Measurements from ENCODE around the gene FBXL3. TPM values are rescaled to one million over a fixed set of nuclear protein-coding genes. Genes with fewer than 3 reads are reported as not detected.

FBXL3 gene
- total and polyA plus RNA-seq, 2 of the 13 experiments (the other 11 are each of a cell fraction or from before 2014, with no cell fraction given) = 11.5 to 18.5 TPM

DNA sequence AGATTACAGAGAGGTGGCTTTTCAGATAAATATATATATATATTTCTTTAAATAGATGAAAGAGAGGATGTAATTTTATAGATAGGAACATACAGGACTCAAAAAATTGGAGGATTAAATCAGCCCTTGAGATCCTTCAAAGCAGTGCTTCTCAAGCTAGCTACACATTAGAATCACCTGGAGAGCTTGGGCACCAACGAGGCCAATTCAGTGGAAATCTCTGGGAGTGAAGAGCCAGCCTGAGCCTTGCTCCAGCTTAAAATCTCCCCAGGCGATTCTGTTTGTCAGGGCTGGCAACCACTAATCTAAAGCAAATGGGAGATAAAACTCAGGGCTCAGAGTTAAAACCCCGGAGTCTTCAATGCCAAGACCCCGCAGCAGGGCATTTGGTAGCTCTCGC is 50.0 kb downstream of the FBXL3 start (continued):
- TF ChIP-seq ZNF550 (CRISPR knock-in tag; IDR thresholded peaks at IDR 0.05; ENCODE audit: borderline replicate concordance) = no peak

GRCh38 chr13:76976490-76976889 is 50.5 kb downstream of the FBXL3 start:
- Histone ChIP-seq H3K36me3 (replicated peaks in 1 of 2; ENCODE audit: control insufficient read depth in 1 of 2, insufficient read depth in 2 of 2, low read length in 2 of 2) (no peaks in the 10 kb centered on the region), H3K27ac (ENCODE audit: extremely low read length, insufficient read depth, low read length) (no peak overlapping the region), H3K9ac (ENCODE audit: insufficient read depth, low read depth, low read length) (no peak overlapping the region), H2AFZ (ENCODE audit: low read length) (no peak overlapping the region), H4K20me1 (ENCODE audit: insufficient read depth, low read length) (no peaks in the 10 kb centered on the region), H3K27me3 (ENCODE audit: control insufficient read depth in 1 of 2, insufficient read depth in 2 of 2, low read length in 2 of 2) (peaks cover 0 to 38% of the 10 kb centered on the region in 2 experiments; a peak in 2 of 5 replicates), H3K9me3 (ENCODE audit: low read length) (no peaks in the 10 kb centered on the region), H3K4me2 (ENCODE audit: low read depth, low read length) (no peak overlapping the region), H3K79me2 (ENCODE audit: insufficient read depth, low read length) (no peaks in the 10 kb centered on the region), H3K4me1 (ENCODE audit: insufficient read depth, low read length) (peaks cover 4% of the 10 kb centered on the region; the same call in 1 of the 2 replicates), H3K4me3 (replicated peaks in 1 of 3; ENCODE audit: insufficient read depth in 1 of 3, low read depth in 2 of 3, low read length in 3 of 3) (no peak overlapping the region)
- CTCF ChIA-PET (ENCODE audit: low intra/inter-chr PET ratio, low total read pairs) = no interaction called here
- in situ Hi-C loops (cut with HindIII; ENCODE audit: extremely low pct_ligation_motif_present, low pct_unique_long_range_greater_than_20kb) (no loop called here), intact Hi-C loops (cut with micrococcal nuclease; ENCODE audit: unreplicated experiment) (no loop called here)
- no TSS peak for BruUV-seq (replicated peaks)
- WGBS (ENCODE audit: low lambda C conversion rate) = 57% methylated on average over 8 of the region's 8 CpGs
- FAIRE-seq (no peak), ATAC-seq (no peak), DNase-seq (ENCODE audit: low spot score) (no peak)
- TF ChIP-seq POLR2A (IDR thresholded peaks at IDR 0.05; ENCODE audit: insufficient read depth in 1 of 2, low read depth in 2 of 2, low read length in 2 of 2) (no peak), ATF7 (IDR thresholded peaks at IDR 0.05) (peak; percentile 62), ATF7 (CRISPR knock-in tag; IDR thresholded peaks at IDR 0.05) (no peak)
- POLR2A ChIA-PET = no interaction called here

- Histone ChIP-seq H3K79me2 (ENCODE audit: insufficient read depth, low read length) (no peaks in the 10 kb centered on the region), H3K4me1 (ENCODE audit: insufficient read depth, low read length) (no peaks in the 10 kb centered on the region), H3K9me3 (ENCODE audit: low read length) (no peaks in the 10 kb centered on the region), H3K4me2 (ENCODE audit: low read depth, low read length) (no peak overlapping the region), H4K20me1 (ENCODE audit: insufficient read depth, low read length) (no peaks in the 10 kb centered on the region), H3K27ac (ENCODE audit: extremely low read length, insufficient read depth, low read length) (no peak overlapping the region), H3K9ac (ENCODE audit: insufficient read depth, low read depth, low read length) (no peak overlapping the region), H3K36me3 (replicated peaks in 1 of 2; ENCODE audit: control insufficient read depth in 1 of 2, insufficient read depth in 2 of 2, low read length in 2 of 2) (no peaks in the 10 kb centered on the region), H3K27me3 (ENCODE audit: control insufficient read depth in 1 of 2, insufficient read depth in 2 of 2, low read length in 2 of 2) (peaks cover 0 to 38% of the 10 kb centered on the region in 2 experiments; a peak in 2 of 5 replicates), H2AFZ (ENCODE audit: low read length) (no peak overlapping the region), H3K4me3 (replicated peaks in 1 of 3; ENCODE audit: insufficient read depth in 1 of 3, low read depth in 2 of 3, low read length in 3 of 3) (no peak overlapping the region)
- DNase-seq (ENCODE audit: low spot score) (no peak), ATAC-seq (no peak), FAIRE-seq (no peak)
- no peak for TF ChIP-seq MIER2 (CRISPR knock-in tag; IDR thresholded peaks at IDR 0.05)
- TF ChIP-seq GLI4 (CRISPR knock-in tag; IDR thresholded peaks at IDR 0.05; ENCODE audit: borderline replicate concordance) = no peak
- no peak for TF ChIP-seq EZH2 (conservative IDR thresholded peaks at IDR 0.05; ENCODE audit: low read depth, low read length)
- TF ChIP-seq HOXA5 (CRISPR knock-in tag; IDR thresholded peaks at IDR 0.05) = no peak
- no peak for TF ChIP-seq ZNF589 (CRISPR knock-in tag; conservative IDR thresholded peaks at IDR 0.05)
- TF ChIP-seq, protein P1, sequence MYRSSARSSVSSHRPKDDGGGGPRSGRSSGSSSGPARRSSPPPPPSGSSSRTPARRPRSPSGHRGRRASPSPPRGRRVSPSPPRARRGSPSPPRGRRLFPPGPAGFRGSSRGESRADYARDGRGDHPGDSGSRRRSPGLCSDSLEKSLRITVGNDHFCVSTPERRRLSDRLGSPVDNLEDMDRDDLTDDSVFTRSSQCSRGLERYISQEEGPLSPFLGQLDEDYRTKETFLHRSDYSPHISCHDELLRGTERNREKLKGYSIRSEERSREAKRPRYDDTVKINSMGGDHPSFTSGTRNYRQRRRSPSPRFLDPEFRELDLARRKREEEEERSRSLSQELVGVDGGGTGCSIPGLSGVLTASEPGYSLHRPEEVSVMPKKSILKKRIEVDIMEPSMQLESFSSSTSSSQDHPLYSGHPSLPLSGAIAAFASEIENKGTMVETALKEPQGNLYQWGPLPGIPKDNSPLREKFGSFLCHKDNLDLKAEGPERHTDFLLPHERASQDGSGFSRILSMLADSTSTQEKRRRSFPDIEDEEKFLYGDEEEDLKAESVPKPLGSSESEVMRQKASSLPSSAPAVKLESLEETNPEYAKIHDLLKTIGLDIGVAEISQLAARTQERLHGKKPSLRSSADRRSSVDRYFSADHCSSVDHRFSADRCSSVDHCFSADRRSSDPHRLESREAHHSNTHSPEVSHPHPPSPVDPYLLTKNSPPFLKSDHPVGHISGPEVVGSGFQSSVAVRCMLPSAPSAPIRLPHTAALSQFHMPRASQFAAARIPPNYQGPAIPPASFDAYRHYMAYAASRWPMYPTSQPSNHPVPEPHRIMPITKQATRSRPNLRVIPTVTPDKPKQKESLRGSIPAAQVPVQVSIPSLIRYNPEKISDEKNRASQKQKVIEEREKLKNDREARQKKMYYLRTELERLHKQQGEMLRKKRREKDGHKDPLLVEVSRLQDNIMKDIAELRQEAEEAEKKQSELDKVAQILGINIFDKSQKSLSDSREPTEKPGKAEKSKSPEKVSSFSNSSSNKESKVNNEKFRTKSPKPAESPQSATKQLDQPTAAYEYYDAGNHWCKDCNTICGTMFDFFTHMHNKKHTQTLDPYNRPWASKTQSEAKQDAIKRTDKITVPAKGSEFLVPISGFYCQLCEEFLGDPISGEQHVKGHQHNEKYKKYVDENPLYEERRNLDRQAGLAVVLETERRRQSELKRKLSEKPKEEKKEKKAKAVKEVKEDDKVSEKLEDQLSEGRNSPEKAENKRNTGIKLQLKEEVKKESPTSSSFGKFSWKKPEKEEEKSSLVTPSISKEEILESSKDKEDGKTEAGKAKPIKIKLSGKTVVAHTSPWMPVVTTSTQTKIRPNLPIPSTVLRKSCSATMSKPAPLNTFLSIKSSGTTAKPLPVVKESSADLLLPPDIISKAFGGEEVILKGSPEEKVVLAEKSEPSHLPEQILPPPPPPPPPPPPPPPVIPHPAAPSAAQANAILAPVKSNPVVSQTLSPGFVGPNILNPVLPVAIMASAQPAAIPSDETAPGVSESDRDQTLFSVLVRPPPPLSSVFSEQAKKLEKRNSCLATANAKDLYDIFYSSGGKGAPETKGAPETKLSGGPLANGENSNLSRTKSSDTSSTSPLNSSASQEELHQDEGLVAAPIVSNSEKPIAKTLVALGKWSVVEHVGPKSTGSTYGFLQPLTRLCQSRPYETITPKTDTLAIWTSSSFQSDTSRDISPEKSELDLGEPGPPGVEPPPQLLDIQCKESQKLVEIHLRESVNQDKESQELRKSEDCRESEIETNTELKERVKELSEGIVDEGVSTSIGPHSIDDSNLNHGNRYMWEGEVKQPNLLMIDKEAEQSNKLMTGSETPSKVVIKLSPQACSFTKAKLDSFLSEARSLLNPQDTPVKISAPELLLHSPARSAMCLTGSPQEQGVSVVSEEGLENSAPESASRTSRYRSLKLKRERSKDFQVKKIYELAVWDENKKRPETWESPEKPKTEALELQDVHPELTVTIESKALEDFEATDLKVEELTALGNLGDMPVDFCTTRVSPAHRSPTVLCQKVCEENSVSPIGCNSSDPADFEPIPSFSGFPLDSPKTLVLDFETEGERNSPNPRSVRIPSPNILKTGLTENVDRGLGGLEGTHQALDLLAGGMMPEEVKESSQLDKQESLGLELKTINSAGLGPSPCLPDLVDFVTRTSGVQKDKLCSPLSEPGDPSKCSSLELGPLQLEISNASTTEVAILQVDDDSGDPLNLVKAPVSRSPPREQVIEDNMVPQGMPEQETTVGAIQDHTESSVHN (CRISPR knock-in tag; IDR thresholded peaks at IDR 0.05) = no peak
- TF ChIP-seq RBFOX2 (IDR thresholded peaks at IDR 0.05; ENCODE audit: low read depth, low read length) = no peak
- no TSS peak for BruUV-seq (replicated peaks)
- in situ Hi-C loops (cut with HindIII; ENCODE audit: extremely low pct_ligation_motif_present, low pct_unique_long_range_greater_than_20kb) = no loop called here
- WGBS (ENCODE audit: low lambda C conversion rate) = 33% methylated on average over 3 of the region's 6 CpGs
- ChIA-PET CTCF (ENCODE audit: low intra/inter-chr PET ratio, low total read pairs) (no interaction called here), POLR2A (no interaction called here)
- intact Hi-C loops (cut with micrococcal nuclease; ENCODE audit: unreplicated experiment) = no loop called here
Observed at GRCh38 chr13:76975863-76976262, 51.1 kb downstream of the FBXL3 start.

Data from HepG2 (cell line).